Activated CD8-positive, alpha-beta memory T cell treated with anti-CD3 and anti-CD28 coated beads for 24 hours (primary cell): Measurements from ENCODE around the gene OSBPL5.

ENCODE experiments used
- DNase-seq: peaks from one replicate; pipeline ENCODE4 v3.0.0-alpha.2; 2020

OSBPL5 gene

GRCh38 chr11:3161720-3162409 lies 3.2 kb downstream of the OSBPL5 start:
- no peak for DNase-seq

DNA sequence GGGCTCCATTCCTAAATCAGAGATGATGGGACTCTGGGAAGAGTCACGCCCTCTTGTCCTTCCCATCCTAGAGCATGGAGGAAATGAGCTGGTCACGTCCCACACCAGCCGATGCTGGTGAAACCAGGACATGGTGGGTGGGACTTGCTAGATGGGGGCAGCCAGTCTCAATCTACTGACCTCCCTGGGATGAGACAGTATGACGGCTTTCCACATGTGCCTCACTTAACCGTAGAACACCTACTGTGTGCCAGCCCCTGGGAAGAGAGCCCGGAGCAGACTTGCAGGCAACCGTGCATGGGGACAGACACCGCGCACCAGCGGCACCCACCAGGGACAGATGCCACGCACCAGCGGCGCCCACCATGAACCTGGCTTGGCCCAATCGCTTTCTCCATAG lies 3.8 kb downstream of the OSBPL5 start:
- no peak for DNase-seq

GRCh38 chr11:3160252-3161031 lies 4.7 kb downstream of the OSBPL5 start:
- no peak for DNase-seq

DNA sequence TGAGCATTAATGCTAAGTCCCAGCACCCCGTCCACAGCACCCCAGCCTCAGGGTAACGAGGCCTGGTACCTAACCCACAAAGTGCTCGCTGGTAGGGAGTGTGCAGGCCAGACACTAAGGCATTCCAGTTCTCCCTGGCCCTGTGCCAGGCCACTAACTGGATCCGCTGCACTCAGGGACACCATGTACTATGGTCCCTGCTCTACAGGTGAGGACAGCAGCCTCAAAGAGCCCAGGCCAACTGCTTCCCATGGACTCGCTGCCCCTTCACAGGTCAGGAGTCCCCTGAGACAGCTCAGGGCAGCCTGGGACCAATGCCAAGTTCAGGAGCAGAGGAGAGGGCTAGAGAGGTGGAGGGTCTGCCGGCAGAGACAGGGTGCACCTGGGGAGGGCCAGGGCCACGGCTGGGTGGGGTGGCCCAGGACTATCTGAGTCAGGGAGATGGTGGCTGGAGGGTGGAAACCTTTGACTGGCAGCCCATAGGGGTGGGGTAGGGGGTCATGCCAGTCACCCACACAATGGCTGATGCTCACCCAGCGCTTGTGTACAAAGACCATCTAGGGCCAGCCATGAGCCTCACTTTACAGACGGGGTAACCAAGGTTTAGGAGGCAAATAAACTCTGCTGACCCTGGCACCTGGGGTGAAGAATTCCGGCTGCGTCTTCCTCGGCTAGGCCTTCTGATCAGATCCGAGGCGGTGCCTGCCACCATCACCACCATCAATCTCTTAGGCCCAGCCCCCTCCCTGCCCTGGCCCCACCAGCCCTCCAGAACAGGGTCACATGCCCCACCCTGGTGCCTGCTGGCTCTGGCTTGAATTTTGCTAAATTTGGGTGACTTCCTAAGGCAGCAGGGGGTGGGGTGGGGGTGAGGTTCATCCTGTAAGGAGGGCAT lies 5.6 kb downstream of the OSBPL5 start:
- no peak for DNase-seq

DNA sequence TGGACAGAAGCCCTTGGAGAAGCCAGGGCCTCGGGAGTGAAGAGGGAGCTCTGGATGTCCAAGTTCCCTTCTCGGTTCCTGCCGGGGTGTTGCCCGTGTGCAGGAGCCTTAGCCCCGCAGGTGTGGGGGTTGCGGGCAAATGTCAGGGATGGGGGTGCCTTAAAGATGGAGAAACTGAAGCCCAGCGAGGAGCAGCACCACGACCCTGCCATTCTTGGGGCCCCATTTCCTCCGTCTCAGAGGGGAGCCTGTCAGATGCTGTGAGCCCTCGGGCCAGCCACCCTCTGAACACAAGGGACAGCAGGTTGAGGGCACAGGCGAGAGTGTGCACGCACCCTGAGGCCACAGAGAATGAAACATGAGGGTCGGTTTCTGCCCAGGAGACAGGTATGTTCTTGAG lies 6.3 kb downstream of the OSBPL5 start:
- no peak for DNase-seq

DNA sequence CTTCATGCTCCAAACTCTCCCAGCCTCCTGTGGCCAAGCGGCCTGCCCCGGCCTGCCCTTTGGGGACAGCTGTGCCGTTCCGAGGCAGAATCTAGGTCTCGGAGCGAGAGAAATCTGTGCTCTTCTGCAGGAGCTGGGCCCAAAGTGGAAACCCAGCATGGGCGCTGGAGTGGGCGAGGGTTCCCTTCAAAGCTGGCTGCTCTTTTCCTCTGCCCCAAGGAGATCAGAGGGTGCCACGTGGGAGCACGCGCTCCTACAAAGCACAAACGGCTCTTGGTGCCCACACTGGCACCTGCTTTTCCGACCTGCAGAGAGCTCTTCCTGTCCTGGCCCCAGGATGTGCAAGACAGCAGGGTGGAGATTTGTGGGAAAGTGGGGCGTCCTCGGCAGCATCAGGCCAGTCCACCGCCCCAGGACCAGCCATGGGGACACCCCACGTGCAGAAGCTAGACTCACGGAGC lies 6.9 kb downstream of the OSBPL5 start:
- no peak for DNase-seq

DNA sequence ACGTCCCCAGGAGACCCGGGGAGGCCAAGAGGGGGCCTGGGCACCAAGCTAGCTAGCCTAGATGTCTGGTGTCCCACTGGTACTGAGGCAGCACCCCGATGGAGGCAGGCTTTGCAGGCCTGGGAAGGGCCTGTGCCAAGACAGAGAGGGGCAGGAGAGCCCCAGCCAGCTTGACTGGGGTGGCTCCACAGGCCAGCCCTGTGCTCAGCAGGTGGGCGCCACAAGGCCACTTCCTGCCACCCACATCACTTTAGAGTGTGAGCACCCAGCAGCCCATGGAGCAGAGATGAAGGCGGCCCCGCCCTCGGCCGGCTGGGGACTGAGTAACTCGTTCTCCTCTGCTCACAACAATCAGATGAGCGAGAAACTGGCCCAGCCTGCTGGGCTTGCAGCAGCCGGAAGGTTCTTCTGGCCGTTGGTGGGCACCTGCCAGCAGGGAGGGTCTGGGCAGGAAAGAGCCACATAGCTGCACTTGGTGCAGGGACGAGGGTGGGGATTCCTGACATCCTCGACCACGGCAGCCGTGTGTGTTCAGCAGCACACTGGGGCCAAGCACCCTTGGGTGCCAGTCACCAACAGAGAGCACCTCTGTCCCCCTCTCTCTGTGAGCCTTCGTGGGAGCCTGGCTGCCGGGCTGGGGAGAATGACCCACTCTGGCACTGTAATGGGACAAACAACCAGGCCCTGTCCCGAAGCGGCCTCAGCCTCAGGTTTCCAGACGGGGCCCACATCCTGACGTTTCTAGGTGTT lies 7.6 kb downstream of the OSBPL5 start:
- no peak for DNase-seq

- no peak for DNase-seq
Measured at GRCh38 chr11:3156661-3157311, 8.3 kb downstream of the OSBPL5 start.

DNA sequence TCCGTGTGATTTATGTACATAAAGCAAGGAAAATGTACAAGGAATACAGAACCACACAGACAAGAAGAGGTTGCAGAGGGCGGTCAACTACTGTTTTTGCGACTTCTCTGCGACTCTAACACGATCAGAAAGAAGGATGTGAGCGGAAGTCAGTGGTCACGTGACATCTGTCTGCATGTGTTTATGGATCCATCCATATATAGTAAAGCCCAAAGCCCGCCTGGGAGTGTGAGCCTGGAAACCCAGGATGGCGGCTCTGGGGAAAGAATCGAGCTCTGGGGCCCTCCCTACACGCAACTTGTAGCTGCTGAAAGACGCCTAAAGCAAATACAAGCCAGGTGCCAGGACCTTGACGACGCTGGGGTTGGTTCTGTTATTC lies 8.8 kb downstream of the OSBPL5 start:
- DNase-seq = no peak

GRCh38 chr11:3155691-3156258 lies 9.3 kb downstream of the OSBPL5 start:
- no peak for DNase-seq

DNA sequence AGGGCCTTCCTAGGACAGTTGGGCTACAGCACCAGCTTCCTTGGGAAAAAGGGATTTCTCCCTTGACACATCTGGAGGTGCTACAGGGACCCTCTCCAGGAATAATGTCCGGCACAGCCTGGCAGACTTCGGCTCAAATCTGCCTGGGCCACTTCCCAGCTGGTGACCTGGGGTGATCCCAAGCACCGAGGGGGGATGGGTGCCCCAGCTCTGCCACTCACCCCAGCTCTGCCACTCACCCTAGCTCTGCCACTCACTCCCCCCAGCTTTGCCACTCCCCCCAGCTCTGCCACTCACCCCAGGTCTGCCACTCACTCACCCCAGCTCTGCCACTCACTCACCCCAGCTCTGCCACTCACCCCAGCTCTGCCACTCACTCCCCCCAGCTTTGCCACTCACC lies 9.9 kb downstream of the OSBPL5 start:
- DNase-seq = no peak

- DNase-seq = no peak
Measured at GRCh38 chr11:3154001-3154599, 11.0 kb downstream of the OSBPL5 start.

DNA sequence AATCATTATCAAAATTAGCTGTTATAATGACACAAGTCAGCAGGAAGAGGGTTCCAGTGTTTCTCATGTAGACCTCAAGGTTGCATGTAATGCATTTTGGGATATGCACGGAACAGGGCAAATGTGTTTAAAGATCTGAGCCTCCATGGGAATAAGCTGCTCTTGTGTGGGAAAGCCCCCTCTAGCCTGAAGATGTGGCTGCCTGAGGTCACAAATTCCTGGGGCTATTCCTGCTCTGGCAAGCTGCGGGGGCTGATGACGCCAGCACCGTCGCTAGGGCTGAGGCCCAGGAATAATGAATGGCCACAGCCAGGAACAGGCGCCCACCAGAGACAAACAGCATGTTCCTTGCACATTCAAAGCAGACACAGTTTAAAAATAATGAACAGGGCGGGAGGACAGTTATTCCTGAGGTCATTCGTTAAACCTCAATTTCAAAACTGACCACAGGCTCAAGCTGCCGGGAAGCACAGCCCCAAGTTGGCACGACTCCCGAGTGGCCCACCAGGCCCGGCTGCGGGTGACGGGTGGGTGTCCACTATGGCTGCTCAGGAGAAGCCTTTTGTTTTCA lies 11.7 kb downstream of the OSBPL5 start:
- no peak for DNase-seq

DNA sequence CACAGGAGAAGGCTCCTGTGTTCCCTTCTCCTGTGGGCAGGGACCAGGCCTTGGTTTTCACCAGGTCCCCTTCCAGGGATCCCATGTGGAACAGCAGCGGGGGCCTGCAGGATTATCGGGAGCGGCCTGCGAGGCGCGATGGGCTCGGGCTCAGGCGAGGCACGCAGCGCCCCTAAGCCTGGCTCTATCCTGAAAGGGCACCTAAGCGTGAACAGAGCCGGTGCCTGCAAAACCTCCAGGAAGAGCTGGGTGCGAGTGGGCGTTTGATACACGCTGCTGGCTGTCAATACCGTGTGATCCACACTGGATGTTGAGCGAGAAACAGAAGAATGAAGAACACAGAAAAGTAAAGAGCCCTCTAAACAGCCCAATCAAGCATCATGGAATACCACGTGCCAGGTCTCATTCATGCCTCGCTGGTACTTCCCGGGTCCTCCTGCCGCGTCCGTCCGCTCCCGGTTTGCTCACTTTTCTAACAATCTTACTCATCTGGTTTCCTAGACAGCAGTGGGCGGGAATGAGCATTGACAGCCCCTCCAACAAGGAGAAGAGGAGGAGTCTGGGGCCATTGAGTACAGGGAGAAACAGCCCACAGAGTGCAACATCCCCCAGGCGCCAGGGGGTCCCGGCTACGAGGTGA lies 12.5 kb downstream of the OSBPL5 start:
- DNase-seq = no peak

- no peak for DNase-seq
Measured at GRCh38 chr11:3150726-3151125, 14.4 kb downstream of the OSBPL5 start.

DNA sequence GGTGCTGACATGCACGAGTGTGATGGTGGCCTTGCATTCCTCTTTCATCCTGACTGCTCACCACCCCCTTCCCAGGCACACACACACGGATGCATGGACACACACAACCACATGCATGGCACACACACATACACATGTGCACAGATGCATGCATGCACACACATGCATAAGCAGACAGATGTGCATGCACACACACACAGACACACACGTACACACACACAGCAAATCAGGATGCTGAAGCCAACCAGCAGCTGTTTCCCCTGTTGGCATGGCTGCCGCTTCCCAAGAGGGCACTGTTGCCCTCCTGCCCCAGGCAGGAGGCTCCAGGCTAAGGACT lies 15.3 kb downstream of the OSBPL5 start:
- DNase-seq = no peak

DNA sequence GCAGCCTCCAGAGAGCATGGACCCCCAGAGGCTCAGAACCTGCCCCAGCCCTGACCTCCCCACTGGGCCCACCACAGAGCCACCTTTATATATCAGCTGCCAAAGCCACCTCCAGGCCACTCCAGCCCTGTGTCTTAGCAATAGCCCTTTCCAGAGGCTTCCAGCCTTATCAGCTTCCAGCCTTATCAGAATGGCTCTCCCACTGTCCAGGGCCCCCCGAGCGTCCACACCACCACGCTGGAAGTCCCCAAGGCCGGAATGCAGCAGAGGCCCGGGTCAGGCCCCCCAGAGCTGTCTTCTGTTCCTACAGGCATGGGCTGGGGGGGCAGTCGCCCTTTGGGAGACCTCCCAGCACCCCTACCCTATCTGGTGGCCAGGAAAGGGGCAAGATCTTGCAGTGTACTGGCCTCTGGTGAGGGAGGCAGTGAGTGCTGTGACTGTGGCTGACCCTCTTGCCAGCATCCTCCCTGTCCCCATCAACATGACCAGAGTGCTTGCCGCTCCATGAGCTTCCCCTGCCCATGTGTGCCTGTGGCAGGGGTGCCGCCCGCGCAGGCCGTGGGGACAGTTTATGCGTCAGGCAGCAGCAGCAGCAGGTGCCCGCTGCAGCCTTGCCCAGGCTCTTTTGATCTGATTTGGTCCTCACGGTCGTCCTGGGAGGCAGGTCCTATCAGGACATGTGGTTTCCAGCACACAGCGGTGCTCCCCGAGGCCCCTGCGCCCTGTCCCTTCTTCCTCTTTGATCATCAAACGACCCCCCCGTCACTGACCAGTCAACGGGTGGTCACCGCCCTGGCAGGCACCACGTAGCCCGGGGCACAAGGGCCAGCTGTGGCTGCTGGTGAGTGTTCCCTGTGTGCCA lies 15.9 kb downstream of the OSBPL5 start:
- no peak for DNase-seq

DNA sequence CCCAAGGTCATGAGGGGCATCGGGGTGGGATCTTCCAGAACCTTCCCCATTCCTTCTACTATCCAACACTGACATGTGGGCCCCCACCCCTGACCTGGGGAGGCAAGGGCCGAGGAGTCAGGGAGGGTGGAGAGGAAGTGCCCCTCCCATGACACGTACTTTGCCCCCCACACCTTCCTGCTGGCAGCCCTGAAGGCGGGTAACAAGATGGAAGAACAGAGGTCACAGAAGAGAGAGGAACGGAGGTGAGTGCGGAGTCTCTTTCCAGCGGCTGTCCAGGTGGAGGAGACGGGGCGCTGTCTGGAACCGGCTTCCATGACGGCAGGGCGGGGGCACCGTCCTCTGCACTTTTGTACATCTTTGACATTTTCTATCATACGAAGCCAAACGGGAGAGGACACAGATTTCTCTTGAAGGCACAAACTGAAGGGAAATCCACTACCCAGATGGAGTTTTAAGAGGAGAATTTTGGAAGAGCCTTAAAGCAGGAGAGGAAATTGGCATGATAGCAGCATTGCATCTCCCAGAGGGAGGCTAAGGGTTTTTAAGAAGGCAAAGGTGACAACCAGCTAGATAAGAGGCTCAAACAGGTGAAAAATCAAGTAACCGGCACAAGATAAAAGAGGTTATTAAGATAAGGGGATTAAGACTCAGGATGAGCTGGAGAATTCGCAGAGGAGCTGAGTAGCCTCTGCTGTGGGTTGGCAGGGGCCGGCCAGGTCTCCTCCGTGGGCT lies 16.7 kb downstream of the OSBPL5 start:
- DNase-seq = no peak

DNA sequence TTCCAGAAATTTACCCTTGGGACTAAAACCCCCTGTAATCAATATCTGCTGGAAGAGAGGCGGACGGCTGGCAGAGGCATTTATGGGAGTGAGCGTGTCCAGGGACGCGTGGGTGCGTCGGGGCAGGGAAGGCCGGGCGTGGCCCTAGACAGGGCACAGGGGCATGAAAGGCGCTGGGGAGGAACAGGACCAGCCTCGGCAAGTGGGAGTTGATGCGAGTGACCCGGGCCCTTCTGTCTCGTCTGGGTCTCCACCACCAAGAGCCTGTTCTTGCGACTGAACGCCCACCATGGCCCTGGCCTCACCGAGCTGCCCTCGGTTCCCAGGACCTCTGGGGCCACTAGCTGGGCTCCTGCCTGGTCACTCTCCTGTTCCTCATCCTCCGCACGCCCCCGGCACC lies 17.5 kb downstream of the OSBPL5 start:
- no peak for DNase-seq
